ENCODE data around the gene CCDC33. TPM values are rescaled to one million over a fixed set of nuclear protein-coding genes. Genes with fewer than 3 reads are reported as not detected.

CCDC33 gene
- total and polyA plus RNA-seq, 2 donors from 2014 or later, result 0.63 TPM; not detected in 1

- no peaks in the 10 kb centered on the region for H3K9me3 ChIP-seq (ENCODE audit: control insufficient read depth in 2 of 3, insufficient read depth in 1 of 3, low read length in 3 of 3)
- H3K27ac ChIP-seq (ENCODE audit: low read depth in 2 of 2, low read length in 2 of 2), result no peak overlapping the region
- H3K4me3 ChIP-seq (ENCODE audit: low read length in 3 of 3), result no peak overlapping the region
- no peaks in the 10 kb centered on the region for H3K27me3 ChIP-seq (ENCODE audit: control insufficient read depth, insufficient read depth, low read length)
- intact Hi-C loops (cut with DNase I), result no loop called here
- FAIRE-seq, result no peak
- peak in 1 of 5 donors; percentile 72 for DNase-seq
- H3K36me3 ChIP-seq (ENCODE audit: control insufficient read depth in 2 of 3, insufficient read depth in 3 of 3, low read length in 3 of 3), result no peaks in the 10 kb centered on the region
- no peak overlapping the region for H3K9ac ChIP-seq (ENCODE audit: low read length in 3 of 3)
- peaks cover 0 to 2% (median 0%) of the 10 kb centered on the region in 3 donors for H3K4me1 ChIP-seq (ENCODE audit: control insufficient read depth in 2 of 3, insufficient read depth in 2 of 3, low read depth in 1 of 3, low read length in 3 of 3)
- TF ChIP-seq CTCF (IDR thresholded peaks at IDR 0.05; ENCODE audit: borderline replicate concordance, extremely low read depth, insufficient read depth), result no peak
Measured at GRCh38 chr15:74316141-74316540, 80.0 kb downstream of the CCDC33 start.

GRCh38 chr15:74317820-74318375, 81.8 kb downstream of the CCDC33 start:
- H3K4me1 ChIP-seq (ENCODE audit: control insufficient read depth in 2 of 3, insufficient read depth in 2 of 3, low read depth in 1 of 3, low read length in 3 of 3), result peaks cover 0 to 2% (median 0%) of the 10 kb centered on the region in 3 donors
- peak overlapping the region; percentile 37 to 57 for H3K27ac ChIP-seq (ENCODE audit: low read depth in 2 of 2, low read length in 2 of 2)
- intact Hi-C loops (cut with DNase I), result no loop called here
- H3K27me3 ChIP-seq (ENCODE audit: control insufficient read depth, insufficient read depth, low read length), result no peaks in the 10 kb centered on the region
- DNase-seq (peak; percentile 75 to 95 (median 83)), FAIRE-seq (no peak)
- no peak overlapping the region for H3K9ac ChIP-seq (ENCODE audit: low read length in 3 of 3)
- H3K9me3 ChIP-seq (ENCODE audit: control insufficient read depth in 2 of 3, insufficient read depth in 1 of 3, low read length in 3 of 3), result no peaks in the 10 kb centered on the region
- H3K36me3 ChIP-seq (ENCODE audit: control insufficient read depth in 2 of 3, insufficient read depth in 3 of 3, low read length in 3 of 3), result no peaks in the 10 kb centered on the region
- no peak for TF ChIP-seq CTCF (IDR thresholded peaks at IDR 0.05; ENCODE audit: borderline replicate concordance, extremely low read depth, insufficient read depth)
- H3K4me3 ChIP-seq (ENCODE audit: low read length in 3 of 3), result no peak overlapping the region

GRCh38 chr15:74318376-74319137, 82.4 kb downstream of the CCDC33 start:
- DNase-seq (peak in 1 of 5 donors; percentile 45), FAIRE-seq (no peak)
- Histone ChIP-seq H3K36me3 (ENCODE audit: control insufficient read depth in 2 of 3, insufficient read depth in 3 of 3, low read length in 3 of 3) (no peaks in the 10 kb centered on the region), H3K4me3 (ENCODE audit: low read length in 3 of 3) (no peak overlapping the region), H3K9ac (ENCODE audit: low read length in 3 of 3) (no peak overlapping the region), H3K4me1 (ENCODE audit: control insufficient read depth in 2 of 3, insufficient read depth in 2 of 3, low read depth in 1 of 3, low read length in 3 of 3) (peaks cover 0 to 2% (median 0%) of the 10 kb centered on the region in 3 donors), H3K27ac (ENCODE audit: low read depth in 2 of 2, low read length in 2 of 2) (no peak overlapping the region), H3K27me3 (ENCODE audit: control insufficient read depth, insufficient read depth, low read length) (no peaks in the 10 kb centered on the region), H3K9me3 (ENCODE audit: control insufficient read depth in 2 of 3, insufficient read depth in 1 of 3, low read length in 3 of 3) (no peaks in the 10 kb centered on the region)
- TF ChIP-seq CTCF (IDR thresholded peaks at IDR 0.05; ENCODE audit: borderline replicate concordance, extremely low read depth, insufficient read depth), result no peak
- intact Hi-C loops (cut with DNase I), result no loop called here
